Mononuclear cell (primary cell): ENCODE results near the gene GMDS. TPM values are rescaled to one million over a fixed set of nuclear protein-coding genes. Genes with fewer than 3 reads are reported as not detected.

Source experiments
- H3K27me3 ChIP-seq: 2 replicates; pipeline ENCODE4 v1.6.0; 2011; ENCODE audit warnings: low read length, control low read depth; ENCODE audit not compliant: insufficient read depth
- H3K4me1 ChIP-seq: 2 replicates; pipeline ENCODE4 v1.5.1; 2011; ENCODE audit warnings: mild to moderate bottlenecking, low read length, control low read depth; ENCODE audit not compliant: insufficient read depth
- H3K4me3 ChIP-seq: 2 replicates; pipeline ENCODE4 v1.5.1; 2011; ENCODE audit warnings: mild to moderate bottlenecking, low read length, moderate library complexity
- H3K9me3 ChIP-seq: 2 replicates; pipeline ENCODE4 v1.5.1; 2011; ENCODE audit warnings: low read depth, mild to moderate bottlenecking, control low read depth, low read length
- total RNA-seq: library from RNA; depleted of rRNA; stranded (reverse); fragments of >200 nt; gene quantifications from one replicate; pipeline ENCODE4 v1.2.3, GENCODE V29; 2012

GMDS gene
- total RNA-seq, 1 donor = 10.6 TPM

DNA sequence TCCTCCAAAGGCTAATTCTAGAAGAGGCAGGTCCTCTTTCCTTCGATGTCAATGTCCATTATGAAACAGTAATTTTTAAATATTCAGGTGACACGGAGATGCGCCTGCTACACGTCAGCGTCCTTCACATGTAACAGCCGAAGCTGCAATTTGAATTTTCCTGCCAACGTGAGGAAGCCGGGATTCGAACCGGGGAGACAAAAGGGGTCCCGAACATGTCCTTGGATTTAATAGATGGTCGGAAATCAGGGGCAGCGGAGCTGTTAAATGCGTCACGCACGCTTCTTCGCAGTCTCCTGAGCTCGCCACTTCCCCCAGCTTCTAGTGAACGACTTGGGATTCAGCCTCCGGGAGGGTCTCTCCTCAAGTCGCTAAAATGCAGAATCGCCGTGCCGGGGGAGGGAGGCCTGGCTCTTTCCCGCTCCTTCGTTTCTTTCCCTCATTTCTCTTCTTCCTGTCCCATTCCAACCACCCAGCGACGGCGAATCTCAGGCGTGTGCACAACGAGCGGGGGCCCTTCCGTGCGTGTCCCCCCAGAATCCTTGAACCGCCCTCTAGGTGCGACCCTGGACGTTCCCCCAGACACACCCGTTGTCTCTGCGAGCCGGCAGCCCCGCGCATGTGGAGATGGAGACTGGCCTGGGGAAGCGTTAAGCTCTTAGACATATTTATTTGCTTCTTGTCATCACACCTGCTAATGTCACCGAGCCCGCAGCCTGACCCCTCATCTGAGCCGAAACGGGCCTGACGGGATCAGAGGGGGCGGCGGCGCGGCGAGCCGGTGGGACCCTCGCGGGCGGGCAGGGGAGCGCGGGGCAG, 637.0 kb downstream of the GMDS start:
- Histone ChIP-seq H3K4me1 (peaks cover 65% of the 10 kb centered on the region), H3K9me3 (no peaks in the 10 kb centered on the region), H3K27me3 (peaks cover 79% of the 10 kb centered on the region), H3K4me3 (no peak overlapping the region)

DNA sequence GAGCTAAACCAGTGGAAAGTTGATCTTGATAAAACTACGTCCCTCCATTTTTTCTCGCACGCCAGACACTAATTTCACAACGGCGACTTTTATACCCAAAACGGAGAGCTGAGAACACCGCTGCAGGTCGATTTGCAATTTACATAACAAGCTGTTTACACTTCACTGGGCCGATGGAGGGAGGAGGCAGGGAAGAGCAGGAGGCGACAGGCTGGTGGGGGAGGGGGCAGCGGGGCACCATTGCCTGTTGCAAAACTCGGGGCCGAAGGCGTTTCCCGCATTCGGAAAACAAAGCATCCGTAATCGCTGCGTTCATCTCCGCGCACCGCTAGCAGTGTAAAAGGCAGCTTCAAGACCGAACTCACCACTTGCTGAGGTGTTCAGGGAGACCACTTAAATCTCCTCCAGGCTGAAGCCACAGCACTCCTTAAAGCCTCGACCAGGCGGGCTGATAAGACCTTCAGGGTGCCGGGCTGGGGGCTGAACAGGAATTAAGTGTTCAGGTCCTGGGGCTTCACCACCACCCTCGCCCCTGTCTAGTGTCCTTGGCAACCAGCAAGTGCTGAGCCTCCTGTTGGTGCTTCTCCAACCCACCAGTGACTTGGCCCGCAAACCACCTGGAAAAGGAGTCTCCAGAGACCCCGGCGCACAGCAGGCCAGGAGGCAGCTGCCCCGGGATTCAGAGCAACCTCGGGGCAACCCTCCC, 637.7 kb downstream of the GMDS start:
- no peak overlapping the region for H3K4me3 ChIP-seq
- peaks cover 65% of the 10 kb centered on the region for H3K4me1 ChIP-seq
- no peaks in the 10 kb centered on the region for H3K9me3 ChIP-seq
- H3K27me3 ChIP-seq = peaks cover 79% of the 10 kb centered on the region

DNA sequence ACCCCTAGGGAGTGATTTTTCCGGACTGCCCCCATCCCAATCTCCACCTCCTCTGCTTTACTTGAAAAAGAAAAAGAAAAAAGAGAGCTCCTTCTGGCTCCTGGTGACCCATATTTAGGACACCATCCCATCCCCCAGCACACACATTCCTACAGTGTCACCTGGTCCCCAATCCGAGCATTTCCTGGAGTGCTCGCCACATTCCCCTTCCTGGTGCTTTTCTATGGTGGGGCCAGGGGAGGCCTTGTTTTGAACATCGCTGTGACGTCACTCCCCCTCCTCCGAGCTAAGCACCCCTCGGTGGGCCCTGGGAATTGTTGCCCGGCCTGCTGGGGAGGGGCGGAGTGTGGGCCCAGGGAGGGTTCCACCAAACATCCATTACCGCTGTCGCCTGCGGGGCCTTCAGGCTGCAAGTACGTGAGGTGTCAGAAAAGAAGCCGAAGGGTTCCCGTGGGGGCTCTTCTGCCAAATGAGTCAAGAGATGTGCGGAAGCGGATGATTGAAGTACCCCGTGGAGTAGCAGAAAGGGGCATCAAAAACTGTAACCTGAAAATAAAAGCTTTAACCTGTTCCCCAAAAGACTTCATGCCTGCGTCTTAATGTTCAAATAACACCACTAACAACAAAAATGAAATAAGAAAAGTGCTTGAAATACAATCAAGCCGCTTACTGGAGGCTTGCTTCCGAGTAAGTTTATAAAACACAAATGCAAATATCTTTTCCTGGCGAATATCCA, 638.5 kb downstream of the GMDS start:
- Histone ChIP-seq H3K27me3 (peaks cover 79% of the 10 kb centered on the region), H3K4me1 (peaks cover 61% of the 10 kb centered on the region), H3K9me3 (no peaks in the 10 kb centered on the region), H3K4me3 (no peak overlapping the region)

DNA sequence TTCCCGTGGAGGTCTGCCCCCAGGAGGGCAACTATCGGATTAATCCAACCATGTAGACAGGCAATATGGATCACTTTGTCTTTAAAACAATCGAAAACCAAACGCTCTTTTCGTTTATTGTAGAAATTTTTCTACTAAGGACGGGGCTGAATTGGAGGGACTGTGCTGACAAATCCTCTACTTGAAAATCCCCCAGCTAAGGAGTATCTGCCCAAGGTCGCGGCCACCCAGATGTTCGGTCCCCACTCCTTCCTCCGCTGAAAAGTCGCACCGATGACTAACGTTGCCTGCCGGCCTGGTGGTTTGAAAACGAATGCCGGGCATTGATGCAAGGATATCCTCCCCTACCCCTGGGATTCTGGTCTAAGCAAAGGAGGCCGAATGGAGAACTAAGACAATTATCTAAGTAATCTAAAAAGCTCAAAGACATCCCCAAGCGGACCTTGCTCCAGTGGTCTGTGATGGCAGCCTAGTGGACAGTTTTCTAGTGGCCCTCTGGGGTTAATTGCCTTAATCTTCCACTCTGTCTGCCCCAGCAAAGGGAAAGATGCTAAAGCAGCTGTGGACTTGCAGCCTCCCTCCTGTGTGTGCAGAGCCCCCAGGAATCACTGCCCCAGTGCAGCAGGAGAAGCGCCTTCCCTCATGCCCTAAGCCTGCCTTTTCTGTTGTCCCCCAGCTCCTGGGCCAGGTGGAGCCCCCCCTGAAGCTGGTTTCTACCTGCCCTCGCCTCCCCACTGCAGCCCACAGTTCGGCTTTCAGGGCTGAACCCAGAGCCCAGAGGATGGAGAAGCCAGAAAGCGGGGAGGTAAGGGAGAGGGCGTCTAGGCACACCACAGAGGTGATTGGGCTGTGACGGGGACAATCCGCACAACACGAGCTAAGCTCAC, 639.3 kb downstream of the GMDS start:
- no peaks in the 10 kb centered on the region for H3K9me3 ChIP-seq
- H3K4me3 ChIP-seq = no peak overlapping the region
- H3K27me3 ChIP-seq = peaks cover 84% of the 10 kb centered on the region
- peaks cover 55% of the 10 kb centered on the region for H3K4me1 ChIP-seq

DNA sequence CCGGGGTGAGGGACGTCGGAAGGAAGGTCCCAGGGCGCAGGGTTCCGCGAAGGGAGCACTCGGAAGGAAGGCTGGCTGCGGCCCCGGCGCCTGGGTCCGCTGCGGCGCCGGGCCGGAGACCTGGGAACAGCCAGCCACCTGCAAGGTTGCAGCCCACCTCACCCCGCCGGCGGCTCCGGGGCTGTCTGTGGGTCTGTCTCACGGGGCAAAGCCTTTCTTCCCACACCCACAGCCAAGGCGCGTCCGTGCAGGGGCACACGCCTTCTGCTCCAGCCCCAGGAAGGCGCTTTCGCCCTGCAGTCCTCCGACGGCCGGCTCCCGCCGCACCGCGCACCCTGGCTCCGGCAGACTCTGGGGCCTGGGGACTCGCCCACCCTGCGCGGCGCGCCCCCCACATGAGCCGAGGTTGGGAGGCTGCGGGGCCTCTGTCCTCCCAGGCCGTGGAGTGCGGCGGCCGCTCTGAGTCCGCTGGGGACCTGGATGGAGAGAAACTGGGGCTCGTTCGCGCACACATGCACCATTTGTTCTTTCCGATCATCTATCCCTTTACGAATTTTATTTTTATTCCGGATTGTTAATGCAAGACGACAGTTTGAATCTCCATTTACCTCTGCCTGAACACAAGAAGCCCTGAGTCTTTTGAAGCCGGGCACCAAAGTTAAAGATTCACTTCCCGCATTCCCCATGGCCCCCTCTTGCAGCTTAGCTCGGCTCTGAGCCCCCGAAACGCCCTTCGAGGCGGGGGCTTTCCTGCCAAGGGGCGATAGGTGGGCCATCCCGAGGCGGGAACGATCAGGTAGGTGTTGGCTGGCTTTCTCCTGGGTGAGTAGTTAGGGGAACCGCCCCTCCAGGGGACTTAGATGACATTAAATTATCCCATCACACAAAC, 640.2 kb downstream of the GMDS start:
- H3K4me1 ChIP-seq = peaks cover 47% of the 10 kb centered on the region
- peaks cover 89% of the 10 kb centered on the region for H3K27me3 ChIP-seq
- no peak overlapping the region for H3K4me3 ChIP-seq
- H3K9me3 ChIP-seq = no peaks in the 10 kb centered on the region

DNA sequence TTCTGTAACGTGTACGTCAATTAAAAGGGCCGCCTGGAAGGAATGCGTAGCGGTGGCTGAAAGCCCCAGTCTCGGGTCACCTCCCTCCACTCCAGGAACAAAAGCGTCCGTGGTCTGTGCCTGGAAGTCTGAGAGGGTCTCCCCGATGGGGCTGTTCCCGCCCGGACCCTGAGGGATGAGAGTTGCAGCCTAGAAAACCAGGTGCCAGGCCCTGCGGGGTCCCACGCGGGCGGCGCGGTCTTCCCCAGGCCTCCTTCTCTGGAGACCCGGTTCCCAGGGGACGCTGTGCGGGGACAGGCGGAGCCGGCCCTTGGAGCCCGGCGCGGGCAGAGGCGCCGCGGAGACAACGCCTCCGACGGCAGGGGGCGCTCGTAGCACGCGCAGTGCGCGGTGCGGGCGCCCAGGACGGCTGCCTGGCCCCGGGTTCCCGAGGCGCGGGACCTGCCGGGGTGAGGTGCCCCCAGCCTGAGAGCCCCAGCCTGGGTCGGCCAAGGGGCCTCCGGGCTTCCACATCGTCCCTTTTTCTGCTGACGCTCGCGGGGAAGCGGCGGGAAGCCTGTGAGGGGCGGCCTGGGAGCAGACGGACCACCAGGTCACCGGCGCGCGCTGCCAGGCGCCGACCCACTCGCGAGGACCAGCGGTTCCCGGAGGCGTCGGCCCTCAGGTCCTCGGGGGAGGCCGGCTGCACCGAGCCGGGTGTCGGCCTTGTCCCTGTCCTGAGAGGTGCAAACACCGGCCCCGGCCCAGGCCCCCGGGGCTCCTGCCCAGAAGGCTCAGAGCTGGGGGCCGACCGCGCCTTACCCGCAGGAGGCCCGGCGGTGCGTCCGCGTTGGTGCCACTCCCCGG, 641.0 kb downstream of the GMDS start:
- Histone ChIP-seq H3K4me3 (no peak overlapping the region), H3K4me1 (peaks cover 46% of the 10 kb centered on the region), H3K9me3 (no peaks in the 10 kb centered on the region), H3K27me3 (peaks cover 98% of the 10 kb centered on the region)

DNA sequence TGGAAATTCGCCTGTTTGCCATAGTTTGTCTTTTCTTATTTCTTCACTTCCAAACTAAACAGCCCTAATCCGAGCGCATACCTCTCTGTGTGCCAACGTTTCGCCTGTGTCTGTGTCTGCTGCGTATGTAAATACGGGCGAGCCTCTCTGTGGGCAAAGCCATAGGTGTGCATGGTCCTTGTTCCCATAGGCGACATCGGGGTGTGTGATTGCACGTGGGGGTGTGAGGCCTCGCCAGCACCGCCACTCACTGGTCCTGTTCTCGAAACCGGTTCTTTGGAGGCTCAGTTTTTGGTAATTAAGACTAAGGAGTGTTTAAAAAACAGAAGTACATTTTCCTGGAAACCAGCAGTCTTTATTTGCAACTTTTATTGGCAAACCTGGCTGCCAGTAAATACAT, 641.7 kb downstream of the GMDS start:
- no peak overlapping the region for H3K4me3 ChIP-seq
- peaks cover 39% of the 10 kb centered on the region for H3K4me1 ChIP-seq
- no peaks in the 10 kb centered on the region for H3K9me3 ChIP-seq
- H3K27me3 ChIP-seq = peaks cover 96% of the 10 kb centered on the region

DNA sequence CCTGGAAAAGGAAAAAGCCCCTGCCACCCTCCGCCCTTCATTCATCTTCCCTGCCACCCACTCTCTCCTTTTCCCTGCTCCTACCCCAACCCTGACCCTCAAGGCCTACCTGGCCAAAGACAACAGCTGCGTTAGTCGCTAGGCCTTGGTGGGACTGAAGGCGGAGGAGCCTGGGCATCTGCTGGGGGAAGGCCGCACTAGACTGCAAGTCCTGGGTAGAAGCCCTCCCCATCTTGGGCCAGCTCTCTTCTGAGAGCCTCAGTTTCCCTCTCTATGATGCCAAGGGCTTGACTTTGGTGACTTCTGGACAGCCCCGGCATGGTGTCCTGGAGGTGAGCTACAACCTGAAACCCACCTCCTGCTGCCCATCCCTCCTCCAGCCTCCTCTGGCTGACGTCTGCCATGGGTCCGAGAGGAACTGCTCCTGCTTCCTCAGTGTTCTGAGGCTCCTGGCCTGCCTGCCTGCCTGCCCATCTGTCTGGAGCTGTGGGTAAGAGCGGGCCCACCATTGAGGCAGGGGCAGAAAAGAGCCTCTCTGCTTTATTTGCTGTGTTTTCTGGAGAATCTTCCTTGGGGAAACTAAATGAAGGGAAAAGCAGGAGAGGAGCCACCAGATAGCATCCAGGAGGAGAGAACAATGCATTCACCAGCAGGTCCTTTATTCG, 643.2 kb downstream of the GMDS start:
- Histone ChIP-seq H3K4me3 (no peak overlapping the region), H3K4me1 (peaks cover 24% of the 10 kb centered on the region), H3K9me3 (no peaks in the 10 kb centered on the region), H3K27me3 (peaks cover 91% of the 10 kb centered on the region)

DNA sequence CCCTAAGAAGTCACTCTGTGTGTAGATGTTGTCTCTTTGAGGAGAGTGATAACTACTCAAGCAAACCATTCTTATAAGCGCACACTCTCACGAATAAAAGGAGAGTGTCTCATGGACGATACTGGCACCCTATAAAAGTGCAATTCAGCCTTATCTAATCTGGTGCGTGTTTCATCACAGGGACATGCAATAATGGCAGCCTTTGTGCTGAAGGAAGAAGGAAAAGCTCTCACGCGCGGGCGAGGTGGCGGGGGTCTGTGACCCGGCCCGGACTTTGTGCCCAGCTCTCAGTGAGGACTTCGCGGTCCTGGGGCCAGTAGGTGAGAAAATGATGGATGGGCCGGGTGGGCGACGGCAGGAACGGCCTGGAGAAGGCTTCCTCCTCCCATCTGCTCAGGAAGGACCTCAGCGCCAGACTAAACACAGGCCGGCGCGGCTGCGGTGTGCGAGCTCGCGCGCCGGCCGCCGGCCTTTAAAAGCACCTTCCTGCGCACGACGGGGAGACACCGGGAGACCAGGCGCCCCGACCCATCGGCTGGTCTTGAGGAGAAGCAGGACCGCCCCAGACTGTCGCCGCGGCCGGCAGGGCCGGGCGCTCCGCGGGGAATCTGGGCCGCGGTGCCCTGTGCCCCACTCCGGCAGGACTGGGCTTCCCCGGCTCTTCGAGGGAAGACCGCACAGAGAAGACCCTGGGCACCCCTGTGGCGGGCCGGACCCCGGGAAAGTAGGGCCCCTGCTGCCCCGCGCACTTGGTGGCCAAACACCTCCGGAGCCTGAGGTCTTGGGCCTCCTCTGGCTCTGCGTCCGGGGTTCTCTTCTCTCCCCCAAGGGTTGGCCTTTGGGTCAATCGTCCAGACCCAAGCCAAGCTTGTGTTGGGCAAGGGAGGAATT, 644.0 kb downstream of the GMDS start:
- Histone ChIP-seq H3K4me3 (no peak overlapping the region), H3K9me3 (no peaks in the 10 kb centered on the region), H3K4me1 (peaks cover 17% of the 10 kb centered on the region), H3K27me3 (peaks cover 91% of the 10 kb centered on the region)

DNA sequence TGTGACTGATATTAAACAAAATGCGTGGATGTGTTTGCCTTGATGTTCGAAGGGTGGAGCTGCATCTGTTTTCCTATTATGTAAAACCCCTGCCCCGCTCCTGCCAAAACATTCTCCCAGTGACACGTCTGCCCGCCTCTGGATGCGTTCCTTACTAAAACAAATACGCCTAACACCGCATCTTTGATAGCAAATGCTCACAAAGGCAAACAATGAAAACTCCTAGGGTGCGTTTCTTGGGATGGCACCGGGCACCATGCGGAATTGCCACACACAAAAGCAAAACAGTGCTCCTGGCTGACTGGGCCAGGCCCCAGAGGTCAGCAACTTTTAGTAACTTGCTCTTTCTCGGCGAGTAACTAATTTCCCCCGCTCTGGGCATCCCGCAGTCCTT, 644.6 kb downstream of the GMDS start:
- Histone ChIP-seq H3K4me1 (peaks cover 17% of the 10 kb centered on the region), H3K9me3 (no peaks in the 10 kb centered on the region), H3K4me3 (no peak overlapping the region), H3K27me3 (peaks cover 90% of the 10 kb centered on the region)

DNA sequence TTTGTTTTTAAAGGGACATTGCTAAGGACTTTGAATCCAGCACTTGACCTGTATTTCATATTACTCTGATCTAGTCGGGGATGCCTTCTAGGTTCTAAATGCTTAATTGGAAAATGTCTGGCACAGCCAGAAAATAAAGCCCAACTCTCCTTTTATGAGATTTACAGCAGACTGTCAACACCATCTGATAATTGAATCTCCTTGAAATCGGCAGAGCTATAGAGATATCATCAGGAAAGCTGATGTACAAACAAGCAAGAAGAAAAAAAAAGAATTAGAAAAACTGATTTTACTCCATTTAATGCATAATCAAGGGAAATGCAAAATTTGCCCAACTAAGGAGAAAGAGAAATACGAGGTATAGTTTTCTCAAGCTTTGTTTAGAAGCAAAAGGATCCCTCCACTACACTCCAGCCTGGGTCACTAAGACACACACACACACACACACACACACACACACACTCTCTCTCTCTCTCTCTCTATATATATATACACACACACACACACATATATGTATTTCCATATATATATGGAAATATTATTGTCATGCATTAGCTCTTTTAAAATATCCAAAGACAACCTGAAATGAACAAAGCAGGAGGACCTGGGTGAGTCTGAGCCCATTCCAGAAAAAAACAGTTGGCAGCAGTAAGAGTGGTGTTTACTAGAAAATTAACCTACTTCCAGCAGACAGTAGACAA, 645.2 kb downstream of the GMDS start:
- Histone ChIP-seq H3K4me1 (peaks cover 12% of the 10 kb centered on the region), H3K4me3 (no peak overlapping the region), H3K9me3 (no peaks in the 10 kb centered on the region), H3K27me3 (peaks cover 86% of the 10 kb centered on the region)
